SK-N-SH treated with all-trans-retinoic acid at 6 μM for 48 hours (cell line): ENCODE data around the gene G3BP1.
"Not testable (repeated sequence)": the region's sequence is repeated elsewhere in the genome, so short reads cannot be mapped to it uniquely, and the experiment has no call there.

Experiments used
- ATAC-seq: fragments of 200-7000 bp; cut with Tn5 transposase; 3 replicates; pipeline ENCODE4 v1.9.1; 2020; ENCODE audit warnings: mild to moderate bottlenecking, moderate library complexity
- ARNTL ChIP-seq: fragments of 450-650 bp; formaldehyde crosslinking; IDR thresholded peaks from 2 replicates; pipeline ENCODE4 v1.5.0; 2020; ENCODE audit warnings: low read depth, mild to moderate bottlenecking, moderate library complexity, borderline replicate concordance
- BACH2 ChIP-seq: fragments of 250-450 bp; sonication (Bioruptor Pico); IDR thresholded peaks from 2 replicates; pipeline ENCODE4 v1.9.0; 2021; ENCODE audit warnings: mild to moderate bottlenecking, borderline replicate concordance
- CREB5 ChIP-seq: fragments of 250-450 bp; sonication (Bioruptor Pico); IDR thresholded peaks from 2 replicates; pipeline ENCODE4 v1.5.1; 2020; ENCODE audit warnings: low read depth, mild to moderate bottlenecking, moderate library complexity
- CSRNP3 ChIP-seq: fragments of 250-450 bp; sonication (Bioruptor Pico); IDR thresholded peaks from 2 replicates; pipeline ENCODE4 v1.5.1; 2021; ENCODE audit warnings: mild to moderate bottlenecking, moderate library complexity
- ESRRG ChIP-seq: fragments of 250-450 bp; sonication (Bioruptor Pico); IDR thresholded peaks from 2 replicates; pipeline ENCODE4 v1.6.1; 2021; ENCODE audit warnings: mild to moderate bottlenecking
- GLIS3 ChIP-seq: fragments of 250-450 bp; sonication (Bioruptor Pico); IDR thresholded peaks from 2 replicates; pipeline ENCODE4 v1.5.0; 2020; ENCODE audit warnings: mild to moderate bottlenecking, moderate library complexity
- ISL1 ChIP-seq: fragments of 250-450 bp; sonication (Bioruptor Pico); IDR thresholded peaks from 2 replicates; pipeline ENCODE4 v2.1.2; 2022; ENCODE audit warnings: mild to moderate bottlenecking, moderate library complexity
- OSR1 ChIP-seq: fragments of 250-450 bp; sonication (Bioruptor Pico); IDR thresholded peaks from 2 replicates; pipeline ENCODE4 v1.8.0; 2022; ENCODE audit warnings: moderate library complexity, mild to moderate bottlenecking, inconsistent platforms
- PATZ1 ChIP-seq: fragments of 250-450 bp; sonication (Bioruptor Pico); IDR thresholded peaks from 2 replicates; pipeline ENCODE4 v1.8.0; 2020; ENCODE audit warnings: mild to moderate bottlenecking, moderate library complexity, borderline replicate concordance
- POU6F1 ChIP-seq: fragments of 250-450 bp; sonication (Bioruptor Pico); IDR thresholded peaks from 2 replicates; pipeline ENCODE4 v1.8.0; 2021; ENCODE audit warnings: low read depth, mild to moderate bottlenecking, moderate library complexity, borderline replicate concordance
- PPARA ChIP-seq: fragments of 250-450 bp; sonication (Bioruptor Pico); IDR thresholded peaks from 2 replicates; pipeline ENCODE4 v1.5.0; 2020; ENCODE audit warnings: mild to moderate bottlenecking, borderline replicate concordance
- RARB ChIP-seq: fragments of 250-450 bp; sonication (Bioruptor Pico); IDR thresholded peaks from 2 replicates; pipeline ENCODE4 v1.8.0; 2021; ENCODE audit warnings: mild to moderate bottlenecking, moderate library complexity
- SNAI2 ChIP-seq: fragments of 250-450 bp; sonication (Bioruptor Pico); IDR thresholded peaks from 2 replicates; pipeline ENCODE4 v1.5.0; 2020; ENCODE audit warnings: mild to moderate bottlenecking, moderate library complexity
- TCF4 ChIP-seq: fragments of 250-450 bp; sonication (Bioruptor Pico); IDR thresholded peaks from 2 replicates; pipeline ENCODE4 v1.8.0; 2021; ENCODE audit warnings: mild to moderate bottlenecking, moderate library complexity, borderline replicate concordance
- TSHZ2 ChIP-seq: fragments of 250-450 bp; sonication (Bioruptor Pico); IDR thresholded peaks from 2 replicates; pipeline ENCODE4 v1.5.0; 2020; ENCODE audit warnings: mild to moderate bottlenecking, moderate library complexity
- ZFP3 ChIP-seq: fragments of 250-450 bp; sonication (Bioruptor Pico); IDR thresholded peaks from 2 replicates; pipeline ENCODE4 v1.5.0; 2020; ENCODE audit warnings: mild to moderate bottlenecking, moderate library complexity
- ZFP30 ChIP-seq: fragments of 450-650 bp; formaldehyde crosslinking; IDR thresholded peaks from 2 replicates; pipeline ENCODE4 v1.5.0; 2022; ENCODE audit warnings: mild to moderate bottlenecking, moderate library complexity
- ZNF565 ChIP-seq: fragments of 450-650 bp; formaldehyde crosslinking; conservative IDR thresholded peaks from 2 replicates; pipeline ENCODE4 v1.5.0; 2020; ENCODE audit warnings: low read depth, mild to moderate bottlenecking, moderate library complexity
- ZNF70 ChIP-seq: fragments of 450-650 bp; formaldehyde crosslinking; IDR thresholded peaks from 2 replicates; pipeline ENCODE4 v1.5.0; 2020; ENCODE audit warnings: mild to moderate bottlenecking, moderate library complexity
- ZNF8 ChIP-seq: fragments of 450-650 bp; formaldehyde crosslinking; IDR thresholded peaks from 2 replicates; pipeline ENCODE4 v1.5.0; 2020; ENCODE audit warnings: mild to moderate bottlenecking, moderate library complexity

Gene G3BP1

GRCh38 chr5:151825445-151825844, 53.7 kb downstream of the G3BP1 start:
- TF ChIP-seq TCF4 (CRISPR knock-in tag) (peak; percentile 48; the same call in 1 of the 2 replicates), ZFP30 (CRISPR knock-in tag) (no peak), GLIS3 (CRISPR knock-in tag) (no peak)
- ATAC-seq: peak; percentile 95

- ATAC-seq: no peak
- TF ChIP-seq ZNF8 (no peak), ARNTL (CRISPR knock-in tag) (no peak), ZFP3 (CRISPR knock-in tag) (no peak), ISL1 (CRISPR knock-in tag) (no peak), RARB (CRISPR knock-in tag) (no peak), PPARA (CRISPR knock-in tag) (no peak)
- TF ChIP-seq, all 23 proteins: peak for 0
Measured at GRCh38 chr5:151829370-151829769, 57.6 kb downstream of the G3BP1 start.

GRCh38 chr5:151832843-151833242, 61.1 kb downstream of the G3BP1 start:
- ATAC-seq: not testable (repeated sequence)

GRCh38 chr5:151846765-151847164, 75.0 kb downstream of the G3BP1 start:
- no peak for ATAC-seq

GRCh38 chr5:151847871-151848270, 76.1 kb downstream of the G3BP1 start:
- no peak for TF ChIP-seq ARNTL (CRISPR knock-in tag)
- TF ChIP-seq ISL1 (CRISPR knock-in tag): no peak
- TF ChIP-seq PATZ1 (CRISPR knock-in tag): no peak
- no peak for TF ChIP-seq ZNF565 (CRISPR knock-in tag)
- no peak for TF ChIP-seq ZNF8
- TF ChIP-seq ESRRG (CRISPR knock-in tag): no peak
- no peak for TF ChIP-seq CSRNP3 (CRISPR knock-in tag)
- TF ChIP-seq ZFP30 (CRISPR knock-in tag): no peak
- TF ChIP-seq PPARA (CRISPR knock-in tag): no peak
- TF ChIP-seq BACH2: no peak
- no peak for TF ChIP-seq ZNF70 (CRISPR knock-in tag)
- no peak for TF ChIP-seq ZFP3 (CRISPR knock-in tag)
- TF ChIP-seq GLIS3 (CRISPR knock-in tag): no peak
- no peak for TF ChIP-seq CREB5 (CRISPR knock-in tag)
- TF ChIP-seq SNAI2: no peak
- TF ChIP-seq, all 23 proteins: peak for 0
- ATAC-seq: no peak

More at GRCh38 chr5:151846765-151847164, 75.0 kb downstream of the G3BP1 start:
- TF ChIP-seq ZNF8: no peak
- no peak for TF ChIP-seq TSHZ2

- ATAC-seq: no peak
- TF ChIP-seq TSHZ2: no peak
- TF ChIP-seq PPARA (CRISPR knock-in tag): no peak
- TF ChIP-seq SNAI2: no peak
- no peak for TF ChIP-seq OSR1
- TF ChIP-seq TCF4 (CRISPR knock-in tag): no peak
- TF ChIP-seq POU6F1 (CRISPR knock-in tag): no peak
Measured at GRCh38 chr5:151855701-151856100, 83.9 kb downstream of the G3BP1 start.
